ENCODE data around the gene HIRA. TPM values are rescaled to one million over a fixed set of nuclear protein-coding genes. Genes with fewer than 3 reads are reported as not detected.
A peak's percentile ranks its signal among the peaks of the same experiment; 100 is the strongest.

Gene HIRA
- total RNA-seq, 1 donor from 2014 or later = 18.1 TPM

- peaks cover 94% of the 10 kb centered on the region for H3K36me3 ChIP-seq
- H3K9me3 ChIP-seq (replicated peaks) = no peaks in the 10 kb centered on the region
- no peak overlapping the region for H3K27ac ChIP-seq (replicated peaks)
- DNase-seq = no peak
- H3K4me3 ChIP-seq = no peak overlapping the region
- H3K27me3 ChIP-seq (ENCODE audit: low read depth) = no peaks in the 10 kb centered on the region
- TF ChIP-seq, protein P1, sequence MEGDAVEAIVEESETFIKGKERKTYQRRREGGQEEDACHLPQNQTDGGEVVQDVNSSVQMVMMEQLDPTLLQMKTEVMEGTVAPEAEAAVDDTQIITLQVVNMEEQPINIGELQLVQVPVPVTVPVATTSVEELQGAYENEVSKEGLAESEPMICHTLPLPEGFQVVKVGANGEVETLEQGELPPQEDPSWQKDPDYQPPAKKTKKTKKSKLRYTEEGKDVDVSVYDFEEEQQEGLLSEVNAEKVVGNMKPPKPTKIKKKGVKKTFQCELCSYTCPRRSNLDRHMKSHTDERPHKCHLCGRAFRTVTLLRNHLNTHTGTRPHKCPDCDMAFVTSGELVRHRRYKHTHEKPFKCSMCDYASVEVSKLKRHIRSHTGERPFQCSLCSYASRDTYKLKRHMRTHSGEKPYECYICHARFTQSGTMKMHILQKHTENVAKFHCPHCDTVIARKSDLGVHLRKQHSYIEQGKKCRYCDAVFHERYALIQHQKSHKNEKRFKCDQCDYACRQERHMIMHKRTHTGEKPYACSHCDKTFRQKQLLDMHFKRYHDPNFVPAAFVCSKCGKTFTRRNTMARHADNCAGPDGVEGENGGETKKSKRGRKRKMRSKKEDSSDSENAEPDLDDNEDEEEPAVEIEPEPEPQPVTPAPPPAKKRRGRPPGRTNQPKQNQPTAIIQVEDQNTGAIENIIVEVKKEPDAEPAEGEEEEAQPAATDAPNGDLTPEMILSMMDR (IDR thresholded peaks at IDR 0.05; ENCODE audit: borderline replicate concordance) = no peak
- intact Hi-C loops (cut with micrococcal nuclease) = no loop called here
- no peaks in the 10 kb centered on the region for H3K4me1 ChIP-seq
These were observed 35.6 kb upstream of the HIRA start for GRCh38 chr22:19466848-19467752.

DNA sequence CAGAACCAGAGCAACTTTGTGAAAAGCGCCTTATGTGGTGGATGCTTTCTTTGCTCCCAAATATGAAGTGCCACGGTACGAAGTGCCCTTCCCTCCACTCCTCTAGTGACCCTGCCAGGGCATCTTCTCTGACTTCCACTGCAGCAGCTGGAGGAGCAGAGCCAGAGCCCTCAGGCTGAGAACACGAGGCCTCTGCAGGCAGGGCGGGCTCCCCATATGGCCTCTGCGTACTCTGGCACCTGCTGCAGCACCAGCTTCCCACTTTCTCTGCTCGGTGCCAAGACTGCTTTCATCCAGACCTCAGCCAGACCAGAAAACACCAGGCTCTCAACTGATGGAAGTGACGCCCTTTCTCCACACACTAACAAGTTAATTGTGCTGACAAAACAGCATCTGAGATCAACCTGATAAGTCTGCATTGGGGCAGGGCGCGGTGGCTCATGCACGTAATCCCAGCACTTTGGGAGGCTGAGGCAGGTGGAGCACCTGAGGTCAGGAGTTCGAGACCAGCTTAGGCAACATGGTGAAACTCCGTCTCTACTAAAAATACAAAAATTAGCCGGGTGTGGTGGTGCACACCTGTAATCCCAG, 34.7 kb upstream of the HIRA start:
- no peak overlapping the region for H3K27ac ChIP-seq (replicated peaks)
- H3K4me3 ChIP-seq = no peak overlapping the region
- H3K36me3 ChIP-seq = peaks cover 89% of the 10 kb centered on the region
- H3K4me1 ChIP-seq = no peaks in the 10 kb centered on the region
- intact Hi-C loops (cut with micrococcal nuclease) = no loop called here
- TF ChIP-seq, protein P1 (IDR thresholded peaks at IDR 0.05; ENCODE audit: borderline replicate concordance) = no peak
- no peaks in the 10 kb centered on the region for H3K27me3 ChIP-seq (ENCODE audit: low read depth)
- no peaks in the 10 kb centered on the region for H3K9me3 ChIP-seq (replicated peaks)
- no peak for DNase-seq

DNA sequence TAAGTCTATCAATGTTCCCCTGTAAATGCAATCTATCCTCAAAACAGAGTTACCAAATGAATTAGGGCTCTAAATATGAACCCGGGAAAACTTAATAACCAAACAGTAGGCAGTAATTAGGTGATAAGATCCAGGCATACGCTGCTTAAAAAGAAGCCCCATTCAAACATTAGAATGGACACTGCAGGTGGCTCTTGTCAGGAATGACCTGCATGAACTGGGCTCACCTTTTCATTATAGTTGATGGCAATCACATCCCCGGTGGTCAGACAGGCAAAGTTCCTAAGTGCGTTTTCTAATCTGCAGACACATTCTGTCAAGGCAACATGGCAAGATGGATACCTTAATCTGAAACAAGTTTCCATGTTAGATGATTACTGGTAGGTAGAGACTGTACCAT, 33.4 kb upstream of the HIRA start:
- no peaks in the 10 kb centered on the region for H3K4me1 ChIP-seq
- H3K4me3 ChIP-seq = no peak overlapping the region
- intact Hi-C loops (cut with micrococcal nuclease) = no loop called here
- no peaks in the 10 kb centered on the region for H3K9me3 ChIP-seq (replicated peaks)
- H3K27ac ChIP-seq (replicated peaks) = no peak overlapping the region
- no peaks in the 10 kb centered on the region for H3K27me3 ChIP-seq (ENCODE audit: low read depth)
- TF ChIP-seq, protein P1 (IDR thresholded peaks at IDR 0.05; ENCODE audit: borderline replicate concordance) = no peak
- peaks cover 86% of the 10 kb centered on the region for H3K36me3 ChIP-seq
- no peak for DNase-seq

DNA sequence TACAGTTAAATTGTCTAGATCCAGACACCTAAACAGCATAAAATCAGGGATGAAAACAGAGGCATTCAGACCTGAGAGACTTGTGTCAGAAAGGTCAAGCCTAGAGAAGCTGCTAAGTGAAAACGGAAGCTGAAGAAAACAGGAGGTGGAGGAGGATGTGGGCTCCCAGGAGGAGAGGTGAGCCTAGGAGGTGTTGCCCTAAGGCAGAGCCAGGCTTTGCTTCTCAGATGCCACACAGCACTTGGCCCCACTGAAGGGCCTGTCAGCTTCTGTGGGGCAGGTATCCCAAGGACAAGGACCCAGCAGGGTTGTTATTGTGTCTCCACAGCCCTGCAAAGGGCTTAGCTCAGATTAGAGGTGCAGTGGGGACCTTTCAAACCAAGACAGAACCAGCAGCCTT, 33.0 kb upstream of the HIRA start:
- Histone ChIP-seq H3K9me3 (replicated peaks) (no peaks in the 10 kb centered on the region), H3K4me1 (no peaks in the 10 kb centered on the region), H3K36me3 (peaks cover 82% of the 10 kb centered on the region), H3K4me3 (no peak overlapping the region), H3K27me3 (ENCODE audit: low read depth) (no peaks in the 10 kb centered on the region), H3K27ac (replicated peaks) (peak overlapping the region; percentile 44)
- intact Hi-C loops (cut with micrococcal nuclease) = no loop called here
- no peak for DNase-seq
- TF ChIP-seq, protein P1 (IDR thresholded peaks at IDR 0.05; ENCODE audit: borderline replicate concordance) = no peak

DNA sequence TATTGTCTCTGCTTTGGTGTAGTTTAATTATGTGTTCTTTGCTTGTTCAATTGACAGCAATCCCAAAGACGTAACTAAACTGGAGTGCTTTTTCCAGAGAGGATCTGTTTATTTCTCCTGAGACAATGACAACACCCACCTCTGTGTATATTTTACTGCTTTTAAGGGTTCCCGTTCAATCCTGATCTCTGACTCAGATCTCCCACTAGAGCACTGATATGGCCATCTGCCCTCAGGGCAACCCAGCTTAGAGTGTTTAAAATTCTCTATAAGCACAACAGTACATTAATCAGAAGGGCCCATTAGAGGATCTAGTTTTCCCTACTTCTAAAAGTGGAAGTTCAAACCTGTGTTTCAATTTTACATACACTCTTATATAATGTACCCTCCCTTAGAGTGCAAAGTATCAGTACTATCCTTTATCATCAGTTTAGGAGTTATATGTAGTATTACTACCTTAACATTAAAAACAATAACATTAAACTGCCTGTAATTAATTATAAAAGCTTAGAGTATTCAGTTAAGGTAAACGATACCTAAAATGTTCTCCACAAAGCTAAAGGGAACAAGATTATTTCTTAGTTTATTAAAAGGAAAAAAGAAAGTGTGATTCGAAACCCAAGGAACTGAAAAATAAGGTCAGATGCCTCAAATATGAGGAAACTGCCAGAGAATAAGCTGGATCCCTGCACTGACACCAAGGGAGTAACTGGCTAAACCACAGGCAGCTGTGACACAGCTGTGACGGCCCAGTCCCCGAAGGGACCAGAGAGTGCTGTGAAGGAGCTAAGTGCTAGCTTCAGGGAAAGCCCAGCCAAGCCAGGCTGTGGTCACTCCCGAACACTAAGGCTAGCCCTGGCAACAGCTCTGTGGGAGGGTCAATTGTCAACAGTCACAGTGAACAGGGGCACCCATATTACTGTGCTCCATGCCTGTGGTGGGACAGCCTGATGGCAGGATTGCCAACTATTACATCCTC, 32.2 kb upstream of the HIRA start:
- Histone ChIP-seq H3K4me1 (no peaks in the 10 kb centered on the region), H3K27ac (replicated peaks) (peak overlapping the region; percentile 44), H3K27me3 (ENCODE audit: low read depth) (no peaks in the 10 kb centered on the region), H3K9me3 (replicated peaks) (no peaks in the 10 kb centered on the region), H3K4me3 (no peak overlapping the region), H3K36me3 (peaks cover 81% of the 10 kb centered on the region)
- peak; percentile 58 for DNase-seq
- intact Hi-C loops (cut with micrococcal nuclease) = no loop called here
- TF ChIP-seq, protein P1 (IDR thresholded peaks at IDR 0.05; ENCODE audit: borderline replicate concordance) = no peak

Measured in left ventricle myocardium inferior (tissue), 1 donor.